Stimulated activated CD8-positive, alpha-beta memory T cell treated with anti-CD3 and anti-CD28 coated beads, Interleukin-15, amount 100 ng/mL, for 48 hours (primary cell): ENCODE measurements around the gene RALGPS1.
"Not testable (repeated sequence)": the region's sequence is repeated elsewhere in the genome, so short reads cannot be mapped to it uniquely, and the experiment has no call there.

Experiments
- DNase-seq, 2 donors: peaks; one replicate each; pipeline ENCODE4 v3.0.0-alpha.2; 2020; ENCODE audit warnings: low read depth in 2 of 2

Gene RALGPS1

DNA sequence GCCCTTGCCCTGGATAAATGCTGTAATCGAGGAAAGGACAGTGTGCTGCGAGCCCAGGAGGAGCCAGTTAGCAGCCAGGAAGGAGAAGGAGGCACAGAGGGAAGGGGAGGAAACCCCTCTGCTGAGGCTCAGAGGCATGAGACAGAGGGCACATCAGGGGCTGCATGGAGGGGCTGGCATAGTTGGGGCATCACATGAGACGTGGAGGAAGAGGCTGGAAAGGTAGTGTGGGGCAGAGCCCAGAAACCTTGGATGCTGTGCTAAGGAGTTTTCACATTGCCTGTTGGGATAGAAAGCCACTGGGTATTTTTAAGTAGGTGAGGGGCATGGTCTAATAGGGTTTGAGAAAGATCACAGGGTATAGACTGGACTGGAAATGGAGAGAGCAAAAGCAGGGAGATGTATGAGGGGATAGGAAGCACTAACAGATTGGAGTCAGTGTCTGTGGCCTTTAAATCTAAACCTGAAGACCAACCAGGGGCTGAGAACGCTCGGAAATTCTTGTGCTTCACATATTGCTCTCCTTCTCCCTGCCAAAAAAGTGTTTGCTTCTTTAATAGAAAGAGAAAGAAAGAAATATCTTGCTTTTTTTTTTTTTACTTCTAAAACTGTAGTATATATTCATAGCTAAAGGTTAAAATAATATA lies 240.9 kb downstream of the RALGPS1 start:
- DNase-seq = no peak

DNA sequence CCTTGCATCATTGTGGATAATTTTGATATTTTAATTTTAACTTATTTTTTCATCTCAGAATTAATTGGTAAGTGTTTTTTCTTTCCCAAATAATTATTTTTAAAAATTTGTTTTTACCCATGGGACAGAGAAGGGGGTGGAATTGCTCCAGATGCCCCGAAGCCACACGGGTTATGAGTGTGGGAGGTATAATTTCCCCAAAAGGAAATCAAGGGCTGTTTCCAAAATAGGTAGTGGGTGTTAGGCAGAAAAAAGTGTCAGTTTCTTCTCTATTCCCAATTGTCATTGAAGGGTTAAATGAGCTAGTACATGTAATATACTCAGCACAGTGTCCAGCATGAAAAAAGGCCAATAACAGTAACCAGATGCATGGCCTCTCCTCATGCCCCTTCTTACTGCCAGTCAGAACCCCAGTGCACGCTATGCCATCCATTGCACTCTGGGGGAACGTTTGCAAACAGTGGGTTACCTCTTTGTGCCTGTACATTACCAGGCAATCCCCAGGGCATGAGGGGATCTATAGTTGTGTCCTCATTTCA lies 244.3 kb downstream of the RALGPS1 start:
- DNase-seq = no peak

GRCh38 chr9:127159325-127159801 lies 244.8 kb downstream of the RALGPS1 start:
- DNase-seq = no peak

DNA sequence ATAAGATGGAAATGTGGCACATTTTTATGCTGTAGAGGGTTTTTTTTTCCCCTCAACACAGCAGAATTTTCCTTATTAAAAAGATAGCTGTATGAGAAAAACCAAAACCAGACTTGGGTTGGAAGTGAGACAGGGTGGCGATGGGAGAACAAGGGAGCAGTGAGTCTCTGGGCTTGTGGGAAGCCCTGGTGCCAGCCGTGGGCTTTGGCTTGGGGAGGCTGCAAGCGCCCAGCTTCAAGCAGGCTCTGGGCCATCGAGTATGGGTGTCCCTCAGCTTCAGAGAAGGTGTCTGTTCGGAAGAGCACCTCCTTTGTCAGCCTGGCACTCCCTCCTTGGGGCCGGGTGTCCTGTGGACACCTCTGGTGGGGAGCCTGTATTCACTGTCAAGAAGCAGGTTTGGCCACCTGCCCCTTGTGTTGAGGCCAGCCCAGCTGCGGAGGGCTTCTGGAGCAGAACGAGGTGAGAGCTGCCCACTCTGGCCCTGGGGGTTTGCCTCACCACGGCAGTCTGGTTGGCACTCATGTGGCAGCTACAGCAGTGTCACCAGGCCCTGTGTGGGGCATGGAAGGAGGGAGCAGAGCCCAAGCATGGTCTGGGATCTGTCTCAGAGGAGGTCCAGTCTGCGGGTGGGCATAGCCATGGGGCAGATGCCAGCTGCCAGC lies 245.5 kb downstream of the RALGPS1 start:
- no peak for DNase-seq

DNA sequence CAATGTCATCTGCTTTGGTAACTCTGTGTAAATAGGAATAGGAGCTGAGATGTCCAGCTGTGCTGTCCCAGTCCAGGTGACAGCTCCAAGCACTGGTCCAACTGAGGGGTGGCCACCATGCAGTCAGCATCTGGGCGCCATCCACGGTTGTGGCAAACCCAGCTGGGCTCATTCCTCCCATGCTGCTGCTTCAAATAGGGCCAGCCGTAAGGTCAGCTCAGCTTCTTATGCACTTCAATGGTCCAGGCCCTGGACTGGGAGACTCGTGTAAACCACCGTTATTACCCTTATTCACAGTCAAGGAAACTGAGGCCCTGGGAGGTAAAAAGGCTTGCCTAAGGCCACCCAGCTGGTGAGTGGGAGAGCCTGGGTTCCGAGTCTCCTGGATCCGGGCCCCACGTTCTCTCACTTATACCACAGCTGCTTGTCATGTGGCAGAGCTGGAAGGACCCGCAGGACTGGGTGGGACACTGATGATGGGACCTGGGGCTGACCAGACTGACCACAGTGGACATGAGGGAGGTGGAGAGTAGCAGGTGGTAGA lies 246.6 kb downstream of the RALGPS1 start:
- DNase-seq = no peak

DNA sequence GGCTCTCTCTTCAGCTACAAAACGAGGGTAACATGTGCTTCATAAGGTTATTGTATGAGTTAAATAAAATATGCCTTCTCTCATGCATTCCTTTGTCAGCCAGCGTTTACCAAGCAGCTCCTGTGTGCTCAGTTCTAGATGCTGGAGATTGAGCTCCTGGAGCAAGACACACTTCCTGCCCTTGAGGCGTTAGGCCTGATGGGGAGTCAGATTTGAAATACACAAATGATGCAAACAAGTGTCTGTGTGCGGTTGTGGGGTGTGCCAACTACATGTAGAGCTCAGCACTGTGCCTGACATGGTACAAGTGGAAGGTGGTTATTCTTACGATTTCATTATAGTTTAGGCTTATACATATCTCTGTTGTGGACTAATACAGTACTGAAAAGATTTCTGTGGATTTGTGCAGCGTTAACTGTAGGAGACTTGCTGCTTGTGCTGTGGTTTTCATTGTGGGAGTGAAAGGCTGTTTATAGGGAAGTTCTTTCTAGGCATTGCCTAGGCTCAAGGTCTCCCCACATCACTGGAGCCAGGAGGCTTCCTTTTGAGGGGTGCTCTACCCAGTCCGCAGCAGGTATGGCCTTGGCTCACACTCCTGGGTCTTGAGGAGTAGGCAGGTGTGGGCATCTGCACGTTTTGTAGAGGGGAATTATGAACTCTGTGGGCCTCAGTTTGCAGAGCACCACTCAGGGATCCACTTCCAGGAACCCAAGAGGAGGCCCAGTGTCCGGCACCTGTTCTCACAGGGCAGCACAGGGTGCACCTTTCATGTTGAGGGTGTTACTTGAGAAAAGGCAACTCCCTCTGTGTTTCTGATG lies 247.7 kb downstream of the RALGPS1 start:
- DNase-seq = no peak

GRCh38 chr9:127162864-127163365 lies 248.3 kb downstream of the RALGPS1 start:
- DNase-seq = no peak

DNA sequence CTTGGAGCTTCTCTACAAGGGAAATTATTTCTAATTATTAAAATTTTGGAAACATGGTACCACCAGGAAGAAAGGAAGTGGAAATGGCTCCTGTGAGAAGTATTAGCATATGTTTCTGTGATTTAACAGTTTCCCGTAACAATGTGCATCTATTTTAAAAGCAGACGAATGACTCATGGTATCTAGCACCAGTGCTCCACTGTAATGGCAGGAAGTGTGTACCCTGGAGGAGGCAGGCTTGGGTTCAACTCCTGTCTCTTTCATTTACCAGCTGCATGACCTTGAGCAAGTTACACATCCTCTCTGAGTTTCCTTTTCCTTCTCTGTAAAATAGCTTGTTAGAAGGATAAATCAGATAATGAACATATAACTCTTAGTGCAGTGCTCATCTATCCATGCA lies 248.8 kb downstream of the RALGPS1 start:
- no peak for DNase-seq

GRCh38 chr9:127165116-127165515 lies 250.5 kb downstream of the RALGPS1 start:
- no peak for DNase-seq

GRCh38 chr9:127166111-127166510 lies 251.5 kb downstream of the RALGPS1 start:
- DNase-seq = no peak

DNA sequence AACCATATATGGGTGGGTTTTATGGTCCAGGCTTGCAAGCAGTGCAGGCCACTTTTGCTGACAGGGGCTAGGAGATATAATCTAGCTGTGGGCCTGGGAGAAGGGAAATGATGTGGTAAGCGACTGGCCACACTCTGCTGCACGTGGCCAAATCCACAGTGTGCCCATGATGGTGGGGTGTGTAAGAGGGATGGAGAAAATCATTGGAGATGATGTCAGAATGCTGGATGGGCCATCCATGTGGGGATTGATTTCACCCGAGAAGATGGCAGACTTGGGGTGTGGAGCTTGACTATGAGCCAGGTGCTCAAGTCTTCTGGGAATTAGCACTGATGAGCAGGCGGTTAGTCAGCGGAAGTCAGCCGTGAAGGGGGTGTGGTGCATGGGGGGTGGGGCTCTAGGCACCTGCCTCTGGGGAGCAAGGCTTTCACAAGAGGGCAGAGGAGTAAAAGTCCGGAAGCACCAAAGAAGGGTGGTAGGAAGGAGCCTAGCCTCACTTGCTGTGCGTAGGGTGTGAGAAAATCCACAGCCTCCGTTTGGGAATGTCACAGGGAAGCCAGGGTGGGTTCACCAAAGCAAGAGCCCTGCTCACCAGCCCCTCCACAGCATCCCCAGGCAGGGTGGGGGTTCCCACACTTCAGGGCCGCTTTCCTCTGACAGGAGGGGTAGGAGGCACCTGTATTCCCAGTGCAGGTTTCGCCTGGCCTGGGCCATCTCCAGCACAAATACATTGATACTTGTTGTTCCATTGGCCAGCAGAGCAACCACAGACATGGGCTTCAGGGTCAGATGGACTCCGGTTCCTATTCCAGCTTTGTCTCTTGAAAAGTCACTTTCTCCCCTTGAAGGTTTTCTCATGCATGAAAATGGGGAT lies 252.3 kb downstream of the RALGPS1 start:
- no peak for DNase-seq

DNA sequence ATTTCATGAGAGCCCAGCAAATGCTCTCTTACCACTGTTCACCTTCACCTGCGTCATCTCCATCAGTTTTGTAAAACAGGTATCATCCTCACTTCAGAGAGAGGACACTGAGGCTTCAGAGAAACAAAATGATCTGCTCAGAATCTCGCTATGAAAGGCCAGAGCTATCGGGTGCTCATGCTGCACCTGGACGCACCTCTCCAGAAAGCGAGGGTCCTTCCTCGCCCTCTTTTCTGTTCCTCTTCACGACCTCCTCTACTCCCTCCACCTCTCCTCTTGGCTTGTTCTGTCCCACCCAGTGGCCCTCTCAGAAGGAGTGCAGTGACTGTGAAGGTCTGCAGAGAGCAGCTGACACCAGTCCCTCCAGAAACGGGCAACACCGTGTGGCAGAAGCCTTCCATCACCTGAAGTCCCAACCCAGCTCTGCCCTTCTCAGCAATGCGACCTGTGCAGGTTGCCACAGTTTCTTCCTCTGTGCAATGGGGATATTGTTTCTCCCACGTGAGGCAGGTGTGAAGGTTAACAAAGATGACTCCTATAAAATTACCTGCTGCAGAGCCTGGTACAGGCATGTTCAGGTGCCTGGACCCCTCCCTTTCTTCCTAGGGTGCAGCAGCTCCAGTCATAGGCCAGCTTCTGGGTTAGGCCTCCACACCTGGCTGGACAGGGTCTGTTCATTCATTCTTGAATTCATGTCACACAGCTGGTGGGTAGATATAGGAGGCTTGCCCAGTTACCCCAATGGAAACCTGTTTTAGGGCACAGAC lies 253.2 kb downstream of the RALGPS1 start:
- no peak for DNase-seq

DNA sequence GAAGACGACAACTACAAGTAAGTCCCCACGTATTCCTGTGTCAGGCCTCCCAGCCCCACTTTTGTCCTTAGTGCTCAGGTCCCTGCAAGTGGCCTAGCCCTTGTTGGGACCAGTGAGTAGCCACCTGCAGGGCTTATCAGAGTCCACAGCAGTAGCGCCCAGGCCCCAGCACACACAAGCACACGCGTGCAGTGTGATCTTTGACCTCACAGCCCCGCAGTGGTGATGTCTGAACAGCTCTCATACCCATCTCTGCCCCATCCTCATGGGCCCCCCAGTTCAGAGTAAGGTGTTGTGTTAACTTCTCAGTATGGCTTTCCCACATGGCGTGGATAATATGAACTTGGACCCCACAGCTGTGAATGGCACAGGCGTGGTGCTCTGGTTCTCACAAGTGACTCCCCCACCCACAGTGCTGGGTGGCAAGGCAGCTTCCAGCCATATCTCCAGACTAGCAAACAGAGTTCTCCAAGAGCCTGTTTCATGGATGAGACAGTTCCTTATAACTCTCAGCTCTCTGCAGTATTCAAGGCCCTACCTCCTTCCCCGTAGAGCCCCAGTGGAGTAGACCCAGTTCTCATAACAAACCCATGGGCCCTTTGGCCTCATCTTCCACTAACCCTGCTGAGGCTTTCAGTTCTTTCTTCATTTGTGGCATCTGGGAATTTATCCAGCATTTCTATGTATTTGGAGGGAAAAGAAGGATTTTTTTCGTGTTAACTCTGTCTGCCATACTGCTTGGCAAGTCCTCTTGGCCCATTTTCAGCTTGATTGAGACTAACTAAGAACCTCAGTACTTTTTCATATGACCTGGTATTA lies 254.4 kb downstream of the RALGPS1 start:
- no peak for DNase-seq

DNA sequence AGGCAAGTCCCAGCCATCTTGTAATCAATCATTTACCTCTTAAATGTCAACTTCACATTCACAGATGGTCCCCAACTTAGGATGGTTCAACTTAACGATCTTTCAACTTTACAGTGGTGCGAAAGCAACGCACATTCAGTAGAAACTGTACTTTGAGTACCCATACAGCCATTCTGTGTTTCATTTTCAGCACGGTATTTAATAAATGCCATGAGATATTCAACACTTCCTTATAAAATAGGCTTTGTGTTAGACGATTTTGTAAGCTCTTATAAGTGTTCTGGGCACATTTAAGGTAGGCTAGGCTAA lies 254.9 kb downstream of the RALGPS1 start:
- DNase-seq = no peak

- DNase-seq = no peak
Observed at GRCh38 chr9:127170103-127170502, 255.5 kb downstream of the RALGPS1 start.

- no peak for DNase-seq
Observed at GRCh38 chr9:127170652-127171051, 256.1 kb downstream of the RALGPS1 start.

GRCh38 chr9:127171348-127171747 lies 256.8 kb downstream of the RALGPS1 start:
- DNase-seq = not testable (repeated sequence)

DNA sequence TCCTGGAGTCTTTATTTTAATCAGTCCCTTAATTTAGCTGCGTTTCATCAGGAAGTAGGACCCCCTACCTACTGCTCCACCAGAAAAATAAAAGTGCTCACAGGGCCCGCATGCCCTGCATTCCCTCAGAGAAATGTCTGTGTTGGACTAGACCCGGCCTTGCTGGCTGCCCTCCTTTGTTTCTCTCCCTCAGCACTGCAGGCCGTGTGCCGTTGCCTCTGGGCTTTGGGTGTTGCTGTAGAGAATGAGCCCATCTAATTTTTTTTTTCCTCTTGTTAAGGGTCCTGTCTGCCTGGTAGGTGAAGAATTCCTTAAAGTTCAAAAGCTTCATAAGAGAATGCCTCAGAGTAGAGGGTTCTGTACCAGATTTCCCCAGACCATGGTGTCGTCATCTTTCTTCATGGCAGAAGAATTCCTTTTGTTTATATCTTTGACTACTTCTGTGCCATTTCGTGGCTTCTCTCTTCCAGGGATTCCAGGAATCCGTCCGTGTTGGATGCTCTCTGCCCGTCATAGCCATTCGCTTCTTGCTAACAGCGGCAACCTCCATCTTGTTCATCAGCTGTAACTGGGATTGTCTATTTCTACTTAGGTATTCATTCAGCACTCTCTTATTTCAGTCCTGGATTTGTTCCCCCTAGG lies 257.6 kb downstream of the RALGPS1 start:
- DNase-seq = no peak

DNA sequence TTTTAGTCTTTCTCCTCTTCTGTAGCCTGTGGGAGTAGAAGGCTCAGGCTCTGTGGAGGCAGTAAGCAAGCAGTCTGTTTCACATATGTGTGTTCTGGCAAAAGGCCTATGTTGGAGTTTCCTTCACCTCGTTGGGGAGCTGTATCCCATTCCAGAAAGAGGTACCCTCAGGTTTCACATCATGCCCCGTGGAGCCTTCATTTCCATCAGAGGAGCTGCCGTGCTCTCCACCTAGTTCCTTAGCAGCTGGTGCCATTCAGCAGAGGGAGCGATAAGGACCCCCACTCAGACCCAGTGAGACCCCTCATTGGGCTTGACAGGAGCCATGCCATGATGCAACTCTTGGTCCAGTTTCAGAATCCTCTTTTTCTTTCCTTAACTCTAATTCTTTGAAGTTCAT lies 258.5 kb downstream of the RALGPS1 start:
- no peak for DNase-seq
